GM19238 (cell line): ENCODE results near the gene KIF22.

ENCODE experiments used
- DNase-seq: peaks from one replicate; pipeline ENCODE4 v3.0.0; 2011; ENCODE audit warnings: low spot score; ENCODE audit not compliant: insufficient read length

KIF22 gene

GRCh38 chr16:29836623-29837022, 46.1 kb downstream of the KIF22 start:
- no peak for DNase-seq

- no peak for DNase-seq
These were observed 47.3 kb downstream of the KIF22 start for GRCh38 chr16:29837841-29838240.

- DNase-seq: no peak
These were observed 49.3 kb downstream of the KIF22 start for GRCh38 chr16:29839822-29840221.

DNA sequence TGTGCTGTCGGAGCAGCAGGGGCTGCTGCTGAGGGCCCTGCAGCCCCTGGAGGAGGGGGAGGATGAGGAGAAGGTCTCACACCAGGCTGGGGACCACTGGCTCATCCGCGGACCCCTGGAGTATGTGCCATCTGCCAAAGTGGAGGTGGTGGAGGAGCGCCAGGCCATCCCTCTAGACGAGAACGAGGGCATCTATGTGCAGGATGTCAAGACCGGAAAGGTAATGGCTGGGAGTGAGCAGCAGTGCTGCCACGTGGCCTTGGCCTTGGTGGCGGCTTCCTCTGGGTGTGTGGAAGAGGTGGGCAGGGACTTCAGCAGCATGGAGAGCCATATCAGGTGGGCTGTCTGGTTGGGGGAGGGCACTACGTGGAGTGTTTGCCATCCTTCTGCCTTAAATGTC, 49.7 kb downstream of the KIF22 start:
- DNase-seq: no peak

GRCh38 chr16:29841631-29842030, 51.1 kb downstream of the KIF22 start:
- DNase-seq: no peak

GRCh38 chr16:29842732-29843346, 52.3 kb downstream of the KIF22 start:
- DNase-seq: no peak

DNA sequence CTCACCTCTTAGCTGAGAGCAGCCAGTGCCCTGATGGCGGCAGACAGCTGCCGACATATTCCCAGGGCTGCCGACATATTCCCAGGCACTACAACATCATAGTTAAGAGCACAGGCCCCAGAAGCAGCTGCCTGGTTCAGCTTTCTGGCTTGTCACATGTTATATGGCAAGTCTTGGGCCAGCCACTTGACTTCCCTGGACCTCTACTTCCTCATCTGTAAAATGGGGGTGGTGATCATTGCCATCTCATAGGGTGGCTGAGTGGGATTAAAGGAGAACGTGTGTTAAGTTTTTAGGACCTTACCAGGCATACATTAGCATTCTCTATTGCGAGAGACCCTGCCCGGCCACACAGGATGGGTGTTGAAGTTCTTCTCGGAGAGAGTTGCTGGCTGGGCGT, 53.4 kb downstream of the KIF22 start:
- no peak for DNase-seq

- DNase-seq: no peak
These were observed 54.2 kb downstream of the KIF22 start for GRCh38 chr16:29844575-29845331.

DNA sequence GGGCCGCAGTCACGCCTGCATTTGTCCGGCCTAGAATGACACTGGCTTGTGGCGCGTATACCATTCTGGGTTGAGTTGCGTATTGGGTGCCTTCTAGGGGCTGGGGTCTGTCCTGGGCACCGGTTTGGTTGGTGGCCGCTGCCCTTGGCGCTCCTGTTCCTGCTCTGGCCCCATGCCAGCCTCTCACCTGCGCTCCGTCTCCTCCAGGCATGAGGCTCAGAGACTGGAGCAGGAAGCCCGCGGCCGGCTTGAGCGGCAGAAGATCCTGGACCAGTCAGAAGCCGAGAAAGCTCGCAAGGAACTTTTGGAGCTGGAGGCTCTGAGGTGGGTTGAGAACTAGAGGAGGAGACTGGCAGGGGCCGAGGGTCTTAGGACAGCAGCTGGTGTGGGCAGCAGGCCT, 55.1 kb downstream of the KIF22 start:
- no peak for DNase-seq

DNA sequence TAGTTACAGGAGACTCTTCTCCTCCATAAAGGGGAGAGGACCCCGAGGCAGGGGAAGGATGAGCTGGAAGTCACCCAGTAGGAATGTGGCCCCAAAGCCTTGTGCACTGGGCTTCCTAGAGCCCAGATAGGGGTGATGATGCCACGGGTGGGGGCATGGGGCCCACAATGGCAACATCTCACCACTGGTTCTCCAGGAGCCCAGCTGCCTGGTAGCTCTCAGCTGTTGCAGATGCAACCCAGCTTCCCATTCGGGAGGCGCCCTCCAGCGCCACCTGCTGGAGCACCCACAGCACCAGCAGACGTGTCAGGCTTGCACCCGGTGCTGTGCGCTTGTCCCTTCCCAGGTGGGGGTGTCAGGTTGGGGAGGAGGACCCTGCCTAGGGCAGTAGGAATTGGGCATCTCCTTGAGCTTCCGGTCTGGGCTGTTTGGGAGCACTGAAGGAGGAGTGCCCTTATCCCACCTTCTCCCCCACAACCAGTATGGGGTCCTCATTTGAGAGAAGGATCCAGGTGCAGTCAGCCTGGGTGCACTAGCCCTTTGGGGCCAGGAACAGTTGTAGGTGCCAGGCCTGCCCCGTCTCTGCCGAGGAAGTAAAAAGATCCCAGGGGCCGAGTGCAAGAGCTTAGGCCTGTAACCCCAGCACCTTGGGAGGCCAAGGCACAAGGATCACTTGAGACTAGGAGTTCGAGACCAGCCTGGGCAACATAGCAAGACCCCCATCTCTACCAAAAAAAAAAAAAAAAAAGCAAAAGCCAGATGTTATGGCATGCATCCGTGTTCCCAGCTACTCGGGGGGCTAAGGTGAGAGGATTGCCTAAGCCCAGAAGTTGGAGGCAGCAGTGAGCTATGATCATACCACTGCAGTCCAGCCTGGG, 58.1 kb downstream of the KIF22 start:
- DNase-seq: peak; percentile 77

GRCh38 chr16:29849505-29849904, 59.0 kb downstream of the KIF22 start:
- DNase-seq: no peak

GRCh38 chr16:29850998-29851397, 60.4 kb downstream of the KIF22 start:
- no peak for DNase-seq

- DNase-seq: no peak
These were observed 62.1 kb downstream of the KIF22 start for GRCh38 chr16:29852654-29853053.

- no peak for DNase-seq
These were observed 64.1 kb downstream of the KIF22 start for GRCh38 chr16:29854520-29855100.
